ENCODE measurements around the gene ATG10. TPM values are rescaled to one million over a fixed set of nuclear protein-coding genes. Genes with fewer than 3 reads are reported as not detected.

ATG10 gene
- total and polyA plus RNA-seq, 2 experiments from 2014 or later: 12.5 to 17.7 TPM

DNA sequence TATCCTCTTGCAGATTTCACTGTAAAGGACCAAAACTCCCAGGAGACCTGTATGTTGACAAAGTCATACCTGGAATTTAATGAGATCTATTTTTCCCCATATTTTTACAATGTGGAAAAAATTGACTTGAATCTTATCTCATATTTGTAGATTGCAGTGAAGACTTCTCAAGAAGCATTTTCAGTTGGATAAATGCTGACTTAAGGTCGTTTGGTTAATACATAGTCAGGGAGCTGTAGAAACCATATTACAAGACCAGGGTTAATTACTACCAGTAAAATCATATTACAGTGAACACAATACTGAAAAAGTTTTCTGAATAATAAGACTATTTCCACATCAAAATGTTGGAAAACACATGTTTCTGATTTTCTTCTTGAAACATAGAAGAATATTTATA is 119.8 kb downstream of the ATG10 start (continued):
- TF ChIP-seq STAT1 (IDR thresholded peaks at IDR 0.05; ENCODE audit: unreplicated experiment): no peak
- no peak for TF ChIP-seq POLR2AphosphoS5 (IDR thresholded peaks at IDR 0.05; ENCODE audit: low read depth)
- TF ChIP-seq, protein P1, sequence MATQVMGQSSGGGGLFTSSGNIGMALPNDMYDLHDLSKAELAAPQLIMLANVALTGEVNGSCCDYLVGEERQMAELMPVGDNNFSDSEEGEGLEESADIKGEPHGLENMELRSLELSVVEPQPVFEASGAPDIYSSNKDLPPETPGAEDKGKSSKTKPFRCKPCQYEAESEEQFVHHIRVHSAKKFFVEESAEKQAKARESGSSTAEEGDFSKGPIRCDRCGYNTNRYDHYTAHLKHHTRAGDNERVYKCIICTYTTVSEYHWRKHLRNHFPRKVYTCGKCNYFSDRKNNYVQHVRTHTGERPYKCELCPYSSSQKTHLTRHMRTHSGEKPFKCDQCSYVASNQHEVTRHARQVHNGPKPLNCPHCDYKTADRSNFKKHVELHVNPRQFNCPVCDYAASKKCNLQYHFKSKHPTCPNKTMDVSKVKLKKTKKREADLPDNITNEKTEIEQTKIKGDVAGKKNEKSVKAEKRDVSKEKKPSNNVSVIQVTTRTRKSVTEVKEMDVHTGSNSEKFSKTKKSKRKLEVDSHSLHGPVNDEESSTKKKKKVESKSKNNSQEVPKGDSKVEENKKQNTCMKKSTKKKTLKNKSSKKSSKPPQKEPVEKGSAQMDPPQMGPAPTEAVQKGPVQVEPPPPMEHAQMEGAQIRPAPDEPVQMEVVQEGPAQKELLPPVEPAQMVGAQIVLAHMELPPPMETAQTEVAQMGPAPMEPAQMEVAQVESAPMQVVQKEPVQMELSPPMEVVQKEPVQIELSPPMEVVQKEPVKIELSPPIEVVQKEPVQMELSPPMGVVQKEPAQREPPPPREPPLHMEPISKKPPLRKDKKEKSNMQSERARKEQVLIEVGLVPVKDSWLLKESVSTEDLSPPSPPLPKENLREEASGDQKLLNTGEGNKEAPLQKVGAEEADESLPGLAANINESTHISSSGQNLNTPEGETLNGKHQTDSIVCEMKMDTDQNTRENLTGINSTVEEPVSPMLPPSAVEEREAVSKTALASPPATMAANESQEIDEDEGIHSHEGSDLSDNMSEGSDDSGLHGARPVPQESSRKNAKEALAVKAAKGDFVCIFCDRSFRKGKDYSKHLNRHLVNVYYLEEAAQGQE (IDR thresholded peaks at IDR 0.05; ENCODE audit: unreplicated experiment): no peak
- TF ChIP-seq, protein P2, sequence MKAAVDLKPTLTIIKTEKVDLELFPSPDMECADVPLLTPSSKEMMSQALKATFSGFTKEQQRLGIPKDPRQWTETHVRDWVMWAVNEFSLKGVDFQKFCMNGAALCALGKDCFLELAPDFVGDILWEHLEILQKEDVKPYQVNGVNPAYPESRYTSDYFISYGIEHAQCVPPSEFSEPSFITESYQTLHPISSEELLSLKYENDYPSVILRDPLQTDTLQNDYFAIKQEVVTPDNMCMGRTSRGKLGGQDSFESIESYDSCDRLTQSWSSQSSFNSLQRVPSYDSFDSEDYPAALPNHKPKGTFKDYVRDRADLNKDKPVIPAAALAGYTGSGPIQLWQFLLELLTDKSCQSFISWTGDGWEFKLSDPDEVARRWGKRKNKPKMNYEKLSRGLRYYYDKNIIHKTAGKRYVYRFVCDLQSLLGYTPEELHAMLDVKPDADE (IDR thresholded peaks at IDR 0.05): no peak
- TF ChIP-seq ZNF331 (CRISPR knock-in tag; IDR thresholded peaks at IDR 0.05; ENCODE audit: low read depth): no peak

DNA sequence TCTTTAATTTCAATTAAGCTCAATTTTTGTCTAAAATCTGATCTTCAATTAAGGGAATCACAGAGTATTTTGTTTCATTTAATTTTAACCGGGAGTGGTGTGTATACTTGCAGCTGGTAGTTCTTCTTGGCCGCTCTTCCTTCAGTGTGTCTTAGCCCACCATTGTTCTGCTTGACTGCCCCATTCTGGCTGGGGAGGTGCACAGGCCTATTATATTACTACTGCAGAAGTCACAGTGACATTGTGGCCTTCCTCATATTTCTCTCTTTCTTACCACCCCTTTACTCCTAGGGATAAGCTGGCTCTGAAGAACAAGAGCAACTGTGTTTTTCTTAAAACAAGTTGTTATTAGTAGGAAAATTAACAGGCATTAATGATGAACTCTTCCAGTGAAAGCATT is 123.7 kb downstream of the ATG10 start:
- H3K4me1 ChIP-seq (ENCODE audit: insufficient read depth): peaks cover 4% of the 10 kb centered on the region
- no peak for DNase-seq (ENCODE audit: low spot score)
- no peaks in the 10 kb centered on the region for H3F3A ChIP-seq (replicated peaks; ENCODE audit: low read depth)
- H3K79me2 ChIP-seq (replicated peaks; ENCODE audit: insufficient read depth): no peaks in the 10 kb centered on the region
- peaks cover 13% of the 10 kb centered on the region; the same call in 2 of the 3 replicates for H3K36me3 Mint-ChIP-seq (ENCODE audit: low read depth)
- peaks cover 5% of the 10 kb centered on the region; the same call in 2 of the 3 replicates for H3K4me1 Mint-ChIP-seq
- peaks cover 13% of the 10 kb centered on the region for H3K9me3 Mint-ChIP-seq
- H3K27ac Mint-ChIP-seq: no peak overlapping the region
- H3K27ac ChIP-seq (ENCODE audit: low read depth): no peak overlapping the region
- H3K4me3 Mint-ChIP-seq: no peak overlapping the region
- no peaks in the 10 kb centered on the region for H4K20me1 ChIP-seq (replicated peaks; ENCODE audit: insufficient read depth)
- H3K4me2 ChIP-seq: no peak overlapping the region
- no peak for ATAC-seq
- peaks cover 2% of the 10 kb centered on the region; the same call in 1 of the 2 replicates for H3K36me3 ChIP-seq (ENCODE audit: insufficient read depth)
- no peak overlapping the region for H3K4me3 ChIP-seq
- no peaks in the 10 kb centered on the region for H3K27me3 ChIP-seq (ENCODE audit: insufficient read depth)
- H2AFZ ChIP-seq: no peak overlapping the region
- H3K9me2 ChIP-seq (ENCODE audit: insufficient read depth): no peaks in the 10 kb centered on the region
- no peaks in the 10 kb centered on the region for H3K27me3 Mint-ChIP-seq (ENCODE audit: insufficient read depth, low read depth, poor library complexity)
- TF ChIP-seq EZH2 (IDR thresholded peaks at IDR 0.05; ENCODE audit: low read depth, unreplicated experiment) (no peak), CREB1 (CRISPR knock-in tag; IDR thresholded peaks at IDR 0.05; ENCODE audit: low read depth) (no peak), JUNB (IDR thresholded peaks at IDR 0.05; ENCODE audit: unreplicated experiment) (no peak), ZNF114 (CRISPR knock-in tag; IDR thresholded peaks at IDR 0.05) (no peak), NANOG (IDR thresholded peaks at IDR 0.05; ENCODE audit: borderline replicate concordance) (no peak)
- TF ChIP-seq, protein P1 (IDR thresholded peaks at IDR 0.05; ENCODE audit: unreplicated experiment): no peak
- TF ChIP-seq, protein P3, sequence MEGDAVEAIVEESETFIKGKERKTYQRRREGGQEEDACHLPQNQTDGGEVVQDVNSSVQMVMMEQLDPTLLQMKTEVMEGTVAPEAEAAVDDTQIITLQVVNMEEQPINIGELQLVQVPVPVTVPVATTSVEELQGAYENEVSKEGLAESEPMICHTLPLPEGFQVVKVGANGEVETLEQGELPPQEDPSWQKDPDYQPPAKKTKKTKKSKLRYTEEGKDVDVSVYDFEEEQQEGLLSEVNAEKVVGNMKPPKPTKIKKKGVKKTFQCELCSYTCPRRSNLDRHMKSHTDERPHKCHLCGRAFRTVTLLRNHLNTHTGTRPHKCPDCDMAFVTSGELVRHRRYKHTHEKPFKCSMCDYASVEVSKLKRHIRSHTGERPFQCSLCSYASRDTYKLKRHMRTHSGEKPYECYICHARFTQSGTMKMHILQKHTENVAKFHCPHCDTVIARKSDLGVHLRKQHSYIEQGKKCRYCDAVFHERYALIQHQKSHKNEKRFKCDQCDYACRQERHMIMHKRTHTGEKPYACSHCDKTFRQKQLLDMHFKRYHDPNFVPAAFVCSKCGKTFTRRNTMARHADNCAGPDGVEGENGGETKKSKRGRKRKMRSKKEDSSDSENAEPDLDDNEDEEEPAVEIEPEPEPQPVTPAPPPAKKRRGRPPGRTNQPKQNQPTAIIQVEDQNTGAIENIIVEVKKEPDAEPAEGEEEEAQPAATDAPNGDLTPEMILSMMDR (conservative IDR thresholded peaks at IDR 0.05; ENCODE audit: low read depth in 2 of 2): no peak
